T-helper 2 cell (primary cell): ENCODE measurements around the gene CIC.
"Not testable (repeated sequence)": the region's sequence is repeated elsewhere in the genome, so short reads cannot be mapped to it uniquely, and the experiment has no call there.

Experiments
- DNase-seq, 5 experiments: peaks; one replicate each; pipeline versions ENCODE4 v3.0.0 to v3.0.0-alpha.2; 2012 to 2022

CIC gene

GRCh38 chr19:42315024-42315423 lies 46.0 kb downstream of the CIC start:
- no peak for DNase-seq

- DNase-seq, result no peak
These were observed 47.5 kb downstream of the CIC start for GRCh38 chr19:42316223-42317211.

GRCh38 chr19:42317535-42317934 lies 48.5 kb downstream of the CIC start:
- no peak for DNase-seq

- DNase-seq, result no peak
These were observed 53.3 kb downstream of the CIC start for GRCh38 chr19:42322305-42322704.

GRCh38 chr19:42323473-42323851 lies 54.4 kb downstream of the CIC start:
- DNase-seq, result no peak

- DNase-seq, result peak in 1 of 5 experiments; percentile 51
These were observed 55.0 kb downstream of the CIC start for GRCh38 chr19:42323852-42324654.

- no peak for DNase-seq
These were observed 55.7 kb downstream of the CIC start for GRCh38 chr19:42324655-42325307.

- DNase-seq, result peak; percentile 91 to 99 (median 97)
These were observed 56.4 kb downstream of the CIC start, which contains the start of gene MEGF8 for GRCh38 chr19:42325308-42325895. Gene MEGF8, plus strand, starts transcription at chr19:42325635. Its CDS starts 609 bp downstream, at chr19:42326244.

- peak in 1 of 5 experiments; percentile 35 for DNase-seq
These were observed 57.1 kb downstream of the CIC start for GRCh38 chr19:42325896-42326771.

- DNase-seq, result no peak
These were observed 57.9 kb downstream of the CIC start for GRCh38 chr19:42326969-42327368.

GRCh38 chr19:42327381-42327780 lies 58.3 kb downstream of the CIC start:
- DNase-seq, result no peak

- no peak for DNase-seq
These were observed 59.1 kb downstream of the CIC start for GRCh38 chr19:42328106-42328505.

GRCh38 chr19:42328854-42329253 lies 59.8 kb downstream of the CIC start:
- no peak for DNase-seq

GRCh38 chr19:42330241-42330711 lies 61.2 kb downstream of the CIC start:
- DNase-seq, result no peak

GRCh38 chr19:42331333-42331732 lies 62.3 kb downstream of the CIC start:
- not testable (repeated sequence) for DNase-seq

GRCh38 chr19:42332059-42332458 lies 63.0 kb downstream of the CIC start:
- no peak for DNase-seq

GRCh38 chr19:42333018-42333417 lies 64.0 kb downstream of the CIC start:
- DNase-seq, result no peak

GRCh38 chr19:42333975-42334696 lies 65.1 kb downstream of the CIC start:
- no peak for DNase-seq

GRCh38 chr19:42334697-42335373 lies 65.8 kb downstream of the CIC start:
- DNase-seq, result no peak

GRCh38 chr19:42335374-42335936 lies 66.4 kb downstream of the CIC start:
- no peak for DNase-seq
